H1 (cell line): ENCODE measurements around the gene SLC2A1. TPM values are rescaled to one million over a fixed set of nuclear protein-coding genes. Genes with fewer than 3 reads are reported as not detected.

ENCODE experiments used
- NANOG ChIP-seq: IDR thresholded peaks from 2 replicates; pipeline ENCODE4 v1.6.1; 2011; ENCODE audit warnings: low read length, low read depth, mild to moderate bottlenecking, inconsistent platforms; ENCODE audit not compliant: insufficient read depth, poor library complexity, severe bottlenecking
- polyA plus RNA-seq, 7 experiments: library from polyadenylated mRNA; depleted of rRNA in 3 of 7; stranded (reverse) in 5 of 7; unstranded in 2 of 7; fragments of >200 nt in 5 of 7; fragments of 200-250 nt in 2 of 7; gene quantifications; 1 replicate in 5 of 7; 2 replicates in 1 of 7; 4 replicates in 1 of 7; pipeline versions ENCODE4 v1.2.1 to v1.2.3, GENCODE V29; 2011 to 2013; ENCODE audit warnings: missing spikeins in 2 of 7, mixed read lengths in 2 of 7
- total RNA-seq: library from RNA; stranded (reverse); fragmentation: NEBNext Ultra II Directional; extraction: Animal tissue kit (Norgen Biotek cat#: 25700); gene quantifications from 2 replicates; pipeline ENCODE4 v1.2.1, GENCODE V29; 2021

The SLC2A1 gene
- total and polyA plus RNA-seq, 2 of the 8 experiments (the other 6 are each of a cell fraction or from before 2014, with no cell fraction given) = 230 to 308 TPM

DNA sequence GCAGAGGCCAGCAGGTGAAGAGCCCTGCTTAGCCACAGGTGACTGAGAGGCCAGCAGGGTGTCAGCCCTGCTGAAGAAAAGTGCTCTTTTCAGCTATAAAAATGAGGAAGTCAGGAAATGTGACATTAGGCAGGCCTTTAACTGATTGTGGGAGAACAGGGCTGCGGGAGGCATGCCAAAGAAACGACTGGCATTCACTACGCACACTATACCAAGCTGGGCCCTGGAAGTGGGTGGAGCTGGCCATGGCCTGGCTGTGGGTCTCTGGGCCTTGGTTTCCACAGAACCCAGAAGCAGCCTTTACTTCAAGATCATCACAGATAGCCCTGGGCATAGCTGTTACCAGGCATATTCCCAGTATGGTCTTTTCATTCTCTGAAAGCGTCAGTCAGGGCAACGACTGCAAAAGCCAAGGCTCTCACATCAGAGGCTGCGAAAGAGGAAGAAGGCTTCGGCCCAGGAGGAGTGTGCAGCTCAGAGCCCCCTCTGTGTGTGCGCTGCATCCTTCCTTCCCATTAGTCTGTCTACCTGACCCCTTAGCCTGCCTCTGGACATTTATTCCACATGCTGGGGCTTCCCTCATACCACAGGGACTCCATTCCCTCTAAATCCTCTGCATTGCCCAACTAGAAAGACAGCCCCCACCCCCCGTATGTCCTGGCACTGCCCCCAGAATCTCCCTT lies 14.3 kb downstream of the SLC2A1 start (continued):
- TF ChIP-seq NANOG = no peak
